GM12874 (cell line): ENCODE measurements around the gene CRNKL1.

Source experiments
- TF ChIP-seq, protein P1 (sequence below): IDR thresholded peaks from 2 replicates; pipeline ENCODE4 v1.5.1; 2011; ENCODE audit warnings: low read depth, mild to moderate bottlenecking, control low read depth, low read length, moderate library complexity; ENCODE audit not compliant: insufficient read depth

CRNKL1 gene

DNA sequence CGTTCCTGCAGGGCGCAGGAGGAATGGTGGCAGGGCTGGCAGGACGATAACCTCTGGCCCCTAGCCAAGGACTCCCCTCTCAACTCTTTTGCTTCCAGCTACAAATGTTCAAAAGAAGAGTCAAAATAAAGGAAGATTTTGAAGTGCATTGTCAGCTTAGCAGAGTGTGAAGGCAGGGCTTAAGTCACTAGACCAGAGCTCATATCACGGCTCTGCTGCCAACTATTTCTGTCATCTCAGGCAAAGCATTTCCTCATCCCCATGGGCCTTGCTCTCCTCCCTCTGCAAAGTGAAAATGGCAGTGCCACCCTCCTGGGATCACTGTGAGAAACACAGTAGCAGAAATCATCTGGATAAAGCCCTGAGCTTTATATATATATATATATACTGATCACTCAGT lies 36.8 kb upstream of the CRNKL1 start:
- TF ChIP-seq, protein P1, sequence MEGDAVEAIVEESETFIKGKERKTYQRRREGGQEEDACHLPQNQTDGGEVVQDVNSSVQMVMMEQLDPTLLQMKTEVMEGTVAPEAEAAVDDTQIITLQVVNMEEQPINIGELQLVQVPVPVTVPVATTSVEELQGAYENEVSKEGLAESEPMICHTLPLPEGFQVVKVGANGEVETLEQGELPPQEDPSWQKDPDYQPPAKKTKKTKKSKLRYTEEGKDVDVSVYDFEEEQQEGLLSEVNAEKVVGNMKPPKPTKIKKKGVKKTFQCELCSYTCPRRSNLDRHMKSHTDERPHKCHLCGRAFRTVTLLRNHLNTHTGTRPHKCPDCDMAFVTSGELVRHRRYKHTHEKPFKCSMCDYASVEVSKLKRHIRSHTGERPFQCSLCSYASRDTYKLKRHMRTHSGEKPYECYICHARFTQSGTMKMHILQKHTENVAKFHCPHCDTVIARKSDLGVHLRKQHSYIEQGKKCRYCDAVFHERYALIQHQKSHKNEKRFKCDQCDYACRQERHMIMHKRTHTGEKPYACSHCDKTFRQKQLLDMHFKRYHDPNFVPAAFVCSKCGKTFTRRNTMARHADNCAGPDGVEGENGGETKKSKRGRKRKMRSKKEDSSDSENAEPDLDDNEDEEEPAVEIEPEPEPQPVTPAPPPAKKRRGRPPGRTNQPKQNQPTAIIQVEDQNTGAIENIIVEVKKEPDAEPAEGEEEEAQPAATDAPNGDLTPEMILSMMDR = no peak

DNA sequence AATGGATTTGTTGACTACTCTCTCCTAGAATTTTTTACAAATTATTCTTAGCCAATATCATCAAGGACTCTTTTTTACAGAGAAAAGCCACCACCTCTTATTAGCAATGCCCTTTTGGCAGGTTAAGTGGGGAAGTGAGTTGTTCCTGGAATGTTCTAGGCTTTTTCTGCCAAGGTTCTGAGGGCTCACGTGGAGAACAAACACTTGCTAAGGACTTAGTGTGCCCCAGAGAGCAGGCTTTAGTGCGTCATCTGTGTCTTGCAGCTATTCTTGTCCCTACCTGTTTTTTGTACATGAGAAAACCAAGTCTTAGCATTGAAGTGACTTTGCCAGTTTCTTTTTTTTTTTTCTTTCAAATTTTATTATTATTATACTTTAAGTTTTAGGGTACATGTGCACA lies 33.5 kb upstream of the CRNKL1 start:
- TF ChIP-seq, protein P1 = no peak

DNA sequence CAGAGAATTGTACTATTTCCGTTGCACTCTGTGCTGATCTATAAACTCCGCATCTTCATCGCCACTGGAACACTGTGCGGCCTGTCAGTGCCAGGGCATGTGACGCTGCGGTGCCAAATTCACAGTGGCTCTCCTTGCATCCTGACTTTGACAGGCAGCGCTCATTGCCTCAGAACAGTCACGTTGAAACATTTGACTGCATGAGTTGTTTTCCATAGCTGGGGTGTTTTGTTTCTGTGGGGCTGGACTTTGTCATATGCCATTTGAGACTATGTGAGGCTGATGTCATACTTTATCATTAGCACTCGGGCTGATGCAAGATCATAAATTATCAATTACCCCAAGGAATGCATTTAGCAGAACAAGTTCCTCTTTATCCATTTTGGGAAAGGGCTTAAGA lies 32.8 kb upstream of the CRNKL1 start:
- TF ChIP-seq, protein P1 = no peak

DNA sequence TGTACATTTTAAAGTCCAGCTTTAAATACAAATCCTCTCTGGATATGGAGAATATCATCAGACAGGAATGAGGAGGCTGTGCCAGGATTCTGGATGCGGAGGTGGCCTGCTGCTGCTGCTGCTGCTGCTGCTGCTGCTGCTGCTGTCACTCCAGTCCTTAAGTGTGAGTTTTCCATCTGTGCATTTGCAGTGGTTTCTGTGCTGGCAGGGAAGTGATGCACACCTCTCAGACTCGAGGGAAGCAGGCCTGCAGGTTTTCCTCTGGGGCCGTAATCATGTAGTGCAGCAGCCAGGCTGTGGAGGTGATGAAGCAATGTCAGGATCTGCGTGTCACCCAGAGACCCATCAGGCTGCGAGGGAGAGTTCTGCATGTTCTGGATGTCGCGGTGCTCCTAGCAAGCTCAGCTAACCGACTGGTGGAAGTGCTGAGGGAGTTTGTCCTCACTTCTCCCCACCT lies 32.1 kb upstream of the CRNKL1 start:
- TF ChIP-seq, protein P1 = no peak

DNA sequence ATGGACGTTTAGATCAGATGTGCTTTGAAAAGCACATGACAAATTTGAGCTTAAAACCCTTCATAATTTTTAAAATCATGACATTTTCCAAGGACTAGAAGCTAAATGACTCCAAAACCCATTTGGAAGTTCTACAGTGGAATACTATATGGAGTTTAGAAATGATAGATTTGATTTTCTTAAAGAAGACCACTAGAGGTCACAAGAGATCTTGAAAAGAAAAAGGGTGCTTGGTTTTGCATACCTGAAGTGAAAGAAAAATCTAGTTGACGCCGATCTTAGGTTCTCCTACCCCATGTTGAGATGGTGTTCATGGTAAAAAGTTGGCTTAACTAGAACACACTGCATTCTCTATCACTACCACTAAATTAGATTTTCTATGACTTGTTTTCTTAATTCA lies 31.5 kb upstream of the CRNKL1 start:
- TF ChIP-seq, protein P1 = peak; percentile 25; the same call in 1 of the 2 replicates

DNA sequence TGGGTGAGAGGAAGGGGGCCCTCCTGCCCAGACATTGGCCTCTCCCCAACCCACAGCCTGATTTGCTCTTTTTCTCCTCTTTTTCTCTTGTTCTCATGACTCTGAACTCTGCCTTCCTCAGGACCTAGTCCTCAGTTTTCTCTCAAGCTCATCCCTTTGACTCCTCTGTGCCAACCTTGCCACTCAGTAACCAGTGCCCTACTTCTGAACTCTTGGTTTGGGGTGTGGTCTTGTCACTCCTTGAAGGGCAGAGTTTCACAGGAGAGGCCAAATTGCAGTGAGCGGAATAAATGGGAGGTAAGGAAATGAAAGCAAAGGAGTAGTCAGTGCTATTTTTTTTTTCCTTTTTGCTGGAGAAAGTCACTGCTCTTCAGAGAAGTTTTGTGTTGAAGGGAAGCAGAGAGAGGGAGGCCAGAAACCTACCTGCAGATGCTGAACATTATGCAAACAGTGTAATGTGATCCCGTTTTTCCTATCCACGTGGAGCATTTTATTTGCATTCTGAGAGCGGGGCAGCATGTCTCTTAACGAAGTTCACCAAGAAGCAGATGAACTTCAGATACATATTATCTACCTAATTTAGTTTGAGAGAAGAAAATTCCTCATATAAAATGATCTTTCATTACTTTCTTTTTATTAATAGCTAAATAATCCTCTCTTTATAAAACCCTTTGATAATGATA lies 27.0 kb upstream of the CRNKL1 start:
- TF ChIP-seq, protein P1 = no peak

DNA sequence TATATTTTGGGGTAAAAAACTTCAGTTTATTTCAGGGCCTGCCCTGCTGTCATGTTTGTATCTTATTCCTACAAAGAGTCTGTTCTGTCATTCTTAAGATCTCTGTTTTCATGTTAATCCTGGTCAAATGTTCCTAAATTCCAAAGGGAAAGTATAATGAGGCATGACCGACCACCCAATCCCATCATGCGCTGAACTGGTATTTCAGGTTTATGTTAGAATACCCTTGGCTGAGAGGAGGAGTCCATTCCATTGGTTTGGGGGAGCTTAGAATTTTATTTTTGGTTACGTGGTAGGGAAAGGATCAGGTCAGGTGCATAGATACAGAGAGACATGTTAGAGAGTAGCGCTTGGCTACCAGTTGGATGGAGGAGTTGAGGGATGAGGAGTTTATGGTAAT lies 25.8 kb upstream of the CRNKL1 start:
- TF ChIP-seq, protein P1 = no peak
